Loucy (cell line): ENCODE results near the gene SCG2.

Experiments used
- CTCF ChIP-seq: fragments of 200-600 bp; sonication (generic); conservative IDR thresholded peaks from 2 replicates; pipeline ENCODE4 v1.5.1; 2014; ENCODE audit warnings: mild to moderate bottlenecking, antibody characterized with exemption, low read length
- EZH2phosphoT487 ChIP-seq: fragments of 200-600 bp; IDR thresholded peaks from 2 replicates; pipeline ENCODE4 v1.6.1; 2018; ENCODE audit warnings: antibody characterized with exemption, mild to moderate bottlenecking, moderate library complexity, borderline replicate concordance

- TF ChIP-seq CTCF = no peak
- TF ChIP-seq EZH2phosphoT487 = no peak
Observed at GRCh38 chr2:223587301-223587700, 14.9 kb downstream of the SCG2 start.
